ENCODE data around the gene RGS1. TPM values are rescaled to one million over a fixed set of nuclear protein-coding genes. Genes with fewer than 3 reads are reported as not detected.

The RGS1 gene
- total RNA-seq, 1 donor from 2014 or later, result 145 TPM

DNA sequence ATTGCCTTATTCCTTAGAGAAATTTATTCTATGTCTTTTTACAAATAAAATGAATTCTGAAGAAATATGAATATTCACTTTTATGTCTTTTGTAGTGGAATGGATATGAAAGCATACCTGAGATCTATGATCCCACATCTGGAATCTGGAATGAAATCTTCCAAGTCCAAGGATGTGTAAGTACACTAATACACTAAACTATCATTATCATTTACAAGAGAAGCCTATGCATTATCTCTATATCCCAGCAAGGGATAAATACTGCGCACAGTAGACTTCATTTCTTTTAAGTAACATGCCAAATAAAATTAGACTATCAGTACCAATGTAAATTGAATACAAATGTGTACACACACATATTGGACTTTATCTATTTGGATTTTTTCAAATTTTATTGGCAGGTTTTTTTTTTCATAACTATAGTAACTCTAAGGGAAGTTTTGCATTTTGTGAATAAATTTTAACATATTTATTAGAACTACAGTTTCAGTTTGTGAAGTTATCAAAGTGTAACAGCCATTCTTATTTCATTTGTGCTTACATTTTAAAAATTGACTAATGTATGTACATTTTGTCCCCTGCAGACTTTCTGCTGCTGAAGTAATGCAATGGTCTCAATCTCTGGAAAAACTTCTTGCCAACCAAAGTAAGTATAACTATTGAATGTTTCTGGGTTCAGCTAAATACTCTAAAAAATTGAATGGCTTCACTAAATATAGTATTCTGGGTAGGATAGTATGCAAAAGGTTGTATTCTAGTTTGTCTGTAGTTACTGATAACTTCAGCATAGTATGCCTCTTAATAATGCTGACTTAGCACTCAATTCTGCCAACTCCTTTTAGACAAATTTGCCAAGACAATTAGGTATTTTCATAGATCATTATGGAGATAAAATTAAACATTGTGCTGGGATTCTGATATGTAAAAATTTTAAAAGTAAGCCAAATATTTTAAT lies 894 bp downstream of the RGS1 start:
- no peaks in the 10 kb centered on the region for H3K4me1 ChIP-seq

DNA sequence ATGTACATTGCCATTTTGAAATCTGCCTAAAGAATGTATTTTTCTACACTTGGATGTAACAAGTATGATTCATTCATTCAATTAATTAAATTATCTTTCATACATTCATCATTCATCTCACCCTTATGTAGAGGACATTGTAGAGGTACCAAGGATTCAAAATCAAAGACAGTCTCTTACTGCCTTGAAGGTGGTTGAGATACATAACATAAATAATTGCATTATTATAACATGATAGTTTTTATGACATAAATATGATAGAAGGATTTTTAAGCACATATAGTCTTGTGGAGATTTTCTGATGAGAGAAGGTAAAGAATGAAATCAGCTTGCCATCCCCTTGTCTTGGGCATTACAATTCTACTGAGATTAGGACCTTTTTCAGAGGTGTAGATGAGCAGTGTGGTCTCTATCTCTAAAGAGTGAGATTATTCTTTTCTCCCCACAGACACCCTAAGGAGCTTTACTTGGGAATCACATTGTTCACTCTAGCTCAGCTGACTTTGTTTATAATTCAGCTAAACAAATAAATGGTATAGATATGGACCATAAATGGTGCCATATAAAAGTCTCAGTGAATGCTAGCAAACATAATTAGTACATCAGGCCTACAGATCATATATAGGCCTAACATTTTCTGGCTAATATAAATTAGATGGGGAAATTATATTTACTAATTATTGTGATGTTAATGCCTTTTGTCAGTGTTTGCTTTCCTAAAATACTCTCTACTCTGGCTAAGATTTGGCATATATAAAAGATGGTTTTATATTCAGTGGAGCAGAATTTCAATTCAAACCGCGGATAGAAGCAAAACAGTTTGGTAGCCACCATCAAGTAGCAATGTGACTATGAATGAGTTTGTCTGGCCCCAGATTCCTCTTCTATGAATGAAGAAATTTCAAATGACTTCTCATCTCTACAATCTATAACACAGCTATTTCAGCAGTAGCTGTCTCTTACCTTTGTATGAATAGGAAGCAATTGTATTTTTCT lies 1.9 kb downstream of the RGS1 start:
- DNase-seq (ENCODE audit: extremely low spot score in 2 of 2), result no peak
- TF ChIP-seq POLR2AphosphoS5 (IDR thresholded peaks at IDR 0.05; ENCODE audit: insufficient read depth in 1 of 2, low read depth in 1 of 2) (no peak), POLR2A (IDR thresholded peaks at IDR 0.05) (no peak)
- TF ChIP-seq, protein P1, sequence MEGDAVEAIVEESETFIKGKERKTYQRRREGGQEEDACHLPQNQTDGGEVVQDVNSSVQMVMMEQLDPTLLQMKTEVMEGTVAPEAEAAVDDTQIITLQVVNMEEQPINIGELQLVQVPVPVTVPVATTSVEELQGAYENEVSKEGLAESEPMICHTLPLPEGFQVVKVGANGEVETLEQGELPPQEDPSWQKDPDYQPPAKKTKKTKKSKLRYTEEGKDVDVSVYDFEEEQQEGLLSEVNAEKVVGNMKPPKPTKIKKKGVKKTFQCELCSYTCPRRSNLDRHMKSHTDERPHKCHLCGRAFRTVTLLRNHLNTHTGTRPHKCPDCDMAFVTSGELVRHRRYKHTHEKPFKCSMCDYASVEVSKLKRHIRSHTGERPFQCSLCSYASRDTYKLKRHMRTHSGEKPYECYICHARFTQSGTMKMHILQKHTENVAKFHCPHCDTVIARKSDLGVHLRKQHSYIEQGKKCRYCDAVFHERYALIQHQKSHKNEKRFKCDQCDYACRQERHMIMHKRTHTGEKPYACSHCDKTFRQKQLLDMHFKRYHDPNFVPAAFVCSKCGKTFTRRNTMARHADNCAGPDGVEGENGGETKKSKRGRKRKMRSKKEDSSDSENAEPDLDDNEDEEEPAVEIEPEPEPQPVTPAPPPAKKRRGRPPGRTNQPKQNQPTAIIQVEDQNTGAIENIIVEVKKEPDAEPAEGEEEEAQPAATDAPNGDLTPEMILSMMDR (IDR thresholded peaks at IDR 0.05), result no peak
- Histone ChIP-seq H3K27me3 (no peaks in the 10 kb centered on the region), H3K4me3 (peak overlapping the region in 1 of 2 donors; percentile 19), H3K27ac (no peak overlapping the region), H3K4me1 (no peaks in the 10 kb centered on the region), H3K9me3 (no peaks in the 10 kb centered on the region), H3K36me3 (no peaks in the 10 kb centered on the region)
- intact Hi-C loops (cut with DNase I), result no loop called here

More for the DNA sequence above, 894 bp downstream of the RGS1 start:
- H3K27ac ChIP-seq, result no peak overlapping the region
- no peaks in the 10 kb centered on the region for H3K27me3 ChIP-seq
- TF ChIP-seq POLR2A (IDR thresholded peaks at IDR 0.05) (no peak), POLR2AphosphoS5 (IDR thresholded peaks at IDR 0.05; ENCODE audit: insufficient read depth in 1 of 2, low read depth in 1 of 2) (no peak)
- TF ChIP-seq, protein P1 (IDR thresholded peaks at IDR 0.05), result no peak
- no peaks in the 10 kb centered on the region for H3K36me3 ChIP-seq
- H3K9me3 ChIP-seq, result no peaks in the 10 kb centered on the region
- intact Hi-C loops (cut with DNase I), result no loop called here
- no peak for DNase-seq (ENCODE audit: extremely low spot score in 2 of 2)
- peak overlapping the region in 1 of 2 donors; percentile 19 for H3K4me3 ChIP-seq

DNA sequence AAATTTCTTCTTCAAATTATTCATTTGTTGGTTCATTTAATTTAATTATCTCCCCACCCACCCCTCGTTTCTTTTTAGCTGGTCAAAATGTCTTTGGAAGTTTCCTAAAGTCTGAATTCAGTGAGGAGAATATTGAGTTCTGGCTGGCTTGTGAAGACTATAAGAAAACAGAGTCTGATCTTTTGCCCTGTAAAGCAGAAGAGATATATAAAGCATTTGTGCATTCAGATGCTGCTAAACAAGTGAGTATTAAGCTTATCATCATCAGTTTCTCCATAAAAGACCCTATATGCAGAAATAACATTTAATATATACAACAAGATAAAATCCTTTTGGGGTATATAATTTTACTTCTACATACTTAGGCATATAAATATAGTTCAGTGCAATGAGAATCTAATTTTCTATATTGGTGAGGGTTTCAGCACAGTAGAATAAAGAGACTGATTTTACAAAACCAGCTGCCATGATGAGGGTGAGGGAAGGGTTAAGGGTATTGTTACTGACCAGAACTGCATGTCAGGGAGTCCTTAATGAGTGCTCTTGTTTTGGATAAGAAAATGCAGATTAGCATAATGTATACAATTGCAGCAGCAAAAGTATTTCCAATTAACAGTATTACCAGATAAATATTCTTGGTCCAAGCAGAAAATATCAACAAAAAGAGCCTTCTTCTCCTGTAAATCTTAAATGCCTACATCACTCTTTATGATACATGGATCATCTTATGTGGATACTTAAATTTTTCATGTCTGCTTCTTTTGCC lies 2.8 kb downstream of the RGS1 start:
- H3K4me3 ChIP-seq, result peak overlapping the region in 1 of 2 donors; percentile 19

DNA sequence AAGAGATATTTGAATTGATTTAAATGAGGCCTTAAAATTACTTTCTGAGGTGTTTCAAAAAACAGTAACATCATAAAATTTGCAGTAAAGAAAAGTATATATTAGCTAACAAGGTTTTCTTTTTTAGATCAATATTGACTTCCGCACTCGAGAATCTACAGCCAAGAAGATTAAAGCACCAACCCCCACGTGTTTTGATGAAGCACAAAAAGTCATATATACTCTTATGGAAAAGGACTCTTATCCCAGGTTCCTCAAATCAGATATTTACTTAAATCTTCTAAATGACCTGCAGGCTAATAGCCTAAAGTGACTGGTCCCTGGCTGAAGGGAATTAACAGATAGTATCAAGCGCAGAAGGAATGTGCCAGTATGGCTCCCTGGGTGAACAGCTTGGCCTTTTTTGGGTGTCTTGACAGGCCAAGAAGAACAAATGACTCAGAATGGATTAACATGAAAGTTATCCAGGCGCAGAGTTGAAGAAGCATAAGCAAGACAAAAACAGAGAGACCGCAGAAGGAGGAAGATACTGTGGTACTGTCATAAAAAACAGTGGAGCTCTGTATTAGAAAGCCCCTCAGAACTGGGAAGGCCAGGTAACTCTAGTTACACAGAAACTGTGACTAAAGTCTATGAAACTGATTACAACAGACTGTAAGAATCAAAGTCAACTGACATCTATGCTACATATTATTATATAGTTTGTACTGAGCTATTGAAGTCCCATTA lies 3.6 kb downstream of the RGS1 start:
- no peak for DNase-seq (ENCODE audit: extremely low spot score in 2 of 2)
- H3K27ac ChIP-seq, result no peak overlapping the region
- H3K36me3 ChIP-seq, result no peaks in the 10 kb centered on the region
- H3K9me3 ChIP-seq, result no peaks in the 10 kb centered on the region
- no peaks in the 10 kb centered on the region for H3K27me3 ChIP-seq
- H3K4me1 ChIP-seq, result no peaks in the 10 kb centered on the region
- H3K4me3 ChIP-seq, result no peak overlapping the region
- intact Hi-C loops (cut with DNase I), result no loop called here
- TF ChIP-seq, protein P1 (IDR thresholded peaks at IDR 0.05), result no peak
- TF ChIP-seq POLR2AphosphoS5 (IDR thresholded peaks at IDR 0.05; ENCODE audit: insufficient read depth in 1 of 2, low read depth in 1 of 2), result no peak

More for the DNA sequence above, 2.8 kb downstream of the RGS1 start:
- TF ChIP-seq, protein P1 (IDR thresholded peaks at IDR 0.05), result no peak
- TF ChIP-seq POLR2A (IDR thresholded peaks at IDR 0.05), result no peak
- no peak for TF ChIP-seq POLR2AphosphoS5 (IDR thresholded peaks at IDR 0.05; ENCODE audit: insufficient read depth in 1 of 2, low read depth in 1 of 2)
- no peaks in the 10 kb centered on the region for H3K4me1 ChIP-seq
- H3K36me3 ChIP-seq, result no peaks in the 10 kb centered on the region
- no peak overlapping the region for H3K27ac ChIP-seq
- H3K27me3 ChIP-seq, result no peaks in the 10 kb centered on the region
- DNase-seq (ENCODE audit: extremely low spot score in 2 of 2), result no peak
- intact Hi-C loops (cut with DNase I), result no loop called here
- no peaks in the 10 kb centered on the region for H3K9me3 ChIP-seq

Measured in vagina (tissue), 2 donors.